Measurements from ENCODE around the gene KSR1. TPM values are rescaled to one million over a fixed set of nuclear protein-coding genes. Genes with fewer than 3 reads are reported as not detected.

Gene KSR1
- total RNA-seq, 1 experiment from 2014 or later: 19.1 TPM

GRCh38 chr17:27457360-27457715 lies 1.1 kb downstream of the KSR1 start:
- Histone ChIP-seq H3K9me2 (ENCODE audit: insufficient read depth) (no peaks in the 10 kb centered on the region), H3K4me2 (peak overlapping the region; percentile 80), H2AFZ (peak overlapping the region; percentile 88), H3K4me3 (peak overlapping the region; percentile 84), H3K79me2 (ENCODE audit: low read depth) (peaks cover 9% of the 10 kb centered on the region), H3F3A (ENCODE audit: insufficient read depth, low read depth) (peaks cover 14% of the 10 kb centered on the region; the same call in 1 of the 2 replicates), H4K20me1 (ENCODE audit: insufficient read depth) (no peaks in the 10 kb centered on the region), H3K9me3 (ENCODE audit: insufficient read depth, low read depth) (no peaks in the 10 kb centered on the region), H3K4me1 (replicated peaks; ENCODE audit: insufficient read depth) (peaks cover 18% of the 10 kb centered on the region), H3K27ac (no peak overlapping the region), H3K27me3 (ENCODE audit: insufficient read depth, low read depth) (no peaks in the 10 kb centered on the region), H3K36me3 (ENCODE audit: low read depth) (no peaks in the 10 kb centered on the region)
- CTCF ChIA-PET: no interaction called here
- TF ChIP-seq, protein P1, sequence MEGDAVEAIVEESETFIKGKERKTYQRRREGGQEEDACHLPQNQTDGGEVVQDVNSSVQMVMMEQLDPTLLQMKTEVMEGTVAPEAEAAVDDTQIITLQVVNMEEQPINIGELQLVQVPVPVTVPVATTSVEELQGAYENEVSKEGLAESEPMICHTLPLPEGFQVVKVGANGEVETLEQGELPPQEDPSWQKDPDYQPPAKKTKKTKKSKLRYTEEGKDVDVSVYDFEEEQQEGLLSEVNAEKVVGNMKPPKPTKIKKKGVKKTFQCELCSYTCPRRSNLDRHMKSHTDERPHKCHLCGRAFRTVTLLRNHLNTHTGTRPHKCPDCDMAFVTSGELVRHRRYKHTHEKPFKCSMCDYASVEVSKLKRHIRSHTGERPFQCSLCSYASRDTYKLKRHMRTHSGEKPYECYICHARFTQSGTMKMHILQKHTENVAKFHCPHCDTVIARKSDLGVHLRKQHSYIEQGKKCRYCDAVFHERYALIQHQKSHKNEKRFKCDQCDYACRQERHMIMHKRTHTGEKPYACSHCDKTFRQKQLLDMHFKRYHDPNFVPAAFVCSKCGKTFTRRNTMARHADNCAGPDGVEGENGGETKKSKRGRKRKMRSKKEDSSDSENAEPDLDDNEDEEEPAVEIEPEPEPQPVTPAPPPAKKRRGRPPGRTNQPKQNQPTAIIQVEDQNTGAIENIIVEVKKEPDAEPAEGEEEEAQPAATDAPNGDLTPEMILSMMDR (conservative IDR thresholded peaks at IDR 0.05): no peak
- TF ChIP-seq EZH2 (IDR thresholded peaks at IDR 0.05; ENCODE audit: low read depth): no peak
- intact Hi-C loops (cut with micrococcal nuclease; ENCODE audit: unreplicated experiment): loop anchor here (5.0 to 10.0 kb wide), 2 partner anchors 120 to 213 kb away; no protein-coding TSS in a partner anchor
- no TSS peak for BruUV-seq (replicated peaks)
- POLR2A ChIA-PET (ENCODE audit: unreplicated experiment): no interaction called here
- no peak for DNase-seq

GRCh38 chr17:27457731-27458523 lies 1.7 kb downstream of the KSR1 start:
- Histone ChIP-seq H4K20me1 (ENCODE audit: insufficient read depth) (no peaks in the 10 kb centered on the region), H3K9me2 (ENCODE audit: insufficient read depth) (no peaks in the 10 kb centered on the region), H3F3A (ENCODE audit: insufficient read depth, low read depth) (peaks cover 14% of the 10 kb centered on the region; the same call in 1 of the 2 replicates), H3K9me3 (ENCODE audit: insufficient read depth, low read depth) (no peaks in the 10 kb centered on the region), H3K4me1 (replicated peaks; ENCODE audit: insufficient read depth) (peaks cover 18% of the 10 kb centered on the region), H3K36me3 (ENCODE audit: low read depth) (no peaks in the 10 kb centered on the region), H2AFZ (peak overlapping the region; percentile 88; the same call in 1 of the 2 replicates), H3K4me2 (peak overlapping the region; percentile 80), H3K79me2 (ENCODE audit: low read depth) (peaks cover 9% of the 10 kb centered on the region), H3K4me3 (peak overlapping the region; percentile 84), H3K27ac (no peak overlapping the region), H3K27me3 (ENCODE audit: insufficient read depth, low read depth) (no peaks in the 10 kb centered on the region)
- POLR2A ChIA-PET (ENCODE audit: unreplicated experiment): interaction anchor here (0.8 kb wide), 1 partner anchor 13 kb away, joined by 3 read pairs; no protein-coding TSS in a partner anchor
- TF ChIP-seq, protein P1 (conservative IDR thresholded peaks at IDR 0.05): no peak
- no peak for TF ChIP-seq EZH2 (IDR thresholded peaks at IDR 0.05; ENCODE audit: low read depth)
- intact Hi-C loops (cut with micrococcal nuclease; ENCODE audit: unreplicated experiment): loop anchor here (5.0 to 10.0 kb wide), 2 partner anchors 119 to 213 kb away; no protein-coding TSS in a partner anchor
- DNase-seq: no peak
- no TSS peak for BruUV-seq (replicated peaks)
- CTCF ChIA-PET: interaction anchor here (0.6 kb wide), 1 partner anchor 129 kb away, joined by 3 read pairs; no protein-coding TSS in a partner anchor

- H2AFZ ChIP-seq: no peak overlapping the region
- no peaks in the 10 kb centered on the region for H3K36me3 ChIP-seq (ENCODE audit: low read depth)
- H3K79me2 ChIP-seq (ENCODE audit: low read depth): peaks cover 9% of the 10 kb centered on the region
- no peak for DNase-seq
- intact Hi-C loops (cut with micrococcal nuclease; ENCODE audit: unreplicated experiment): loop anchor here (5.0 to 10.0 kb wide), 2 partner anchors 119 to 214 kb away; no protein-coding TSS in a partner anchor
- ChIA-PET POLR2A (ENCODE audit: unreplicated experiment) (interaction anchor here (0.8 kb wide), 1 partner anchor 12 kb away, joined by 3 read pairs; no protein-coding TSS in a partner anchor), CTCF (interaction anchor here (0.6 kb wide), 1 partner anchor 128 kb away, joined by 3 read pairs; no protein-coding TSS in a partner anchor)
- H4K20me1 ChIP-seq (ENCODE audit: insufficient read depth): no peaks in the 10 kb centered on the region
- H3K9me2 ChIP-seq (ENCODE audit: insufficient read depth): no peaks in the 10 kb centered on the region
- H3K4me3 ChIP-seq: no peak overlapping the region
- H3K4me2 ChIP-seq: peak overlapping the region; percentile 80
- no peaks in the 10 kb centered on the region for H3K9me3 ChIP-seq (ENCODE audit: insufficient read depth, low read depth)
- no peak overlapping the region for H3K27ac ChIP-seq
- no TSS peak for BruUV-seq (replicated peaks)
- no peak for TF ChIP-seq EZH2 (IDR thresholded peaks at IDR 0.05; ENCODE audit: low read depth)
- TF ChIP-seq, protein P1 (conservative IDR thresholded peaks at IDR 0.05): no peak
- H3F3A ChIP-seq (ENCODE audit: insufficient read depth, low read depth): peaks cover 14% of the 10 kb centered on the region; the same call in 1 of the 2 replicates
- no peaks in the 10 kb centered on the region for H3K27me3 ChIP-seq (ENCODE audit: insufficient read depth, low read depth)
- H3K4me1 ChIP-seq (replicated peaks; ENCODE audit: insufficient read depth): peaks cover 24% of the 10 kb centered on the region
Observed at GRCh38 chr17:27458524-27458908, 2.3 kb downstream of the KSR1 start.
